Astrocyte of the spinal cord (primary cell): ENCODE results near the gene SHMT2.

ENCODE experiments used
- DNase-seq: peaks from one replicate; pipeline ENCODE4 v3.0.0; 2011; ENCODE audit warnings: low read depth, low spot score
- H3K4me3 ChIP-seq: 2 replicates; pipeline ENCODE4 v1.5.1; 2011; ENCODE audit warnings: low read depth, mild to moderate bottlenecking, low read length, moderate library complexity
- in situ Hi-C: cut with HindIII; loops from 2 replicates; pipeline ENCODE4 v1.10.0; 2017; ENCODE audit warnings: low sequenced_read_pairs
- TF ChIP-seq, protein P1 (sequence below): IDR thresholded peaks from 2 replicates; pipeline ENCODE4 v1.5.1; 2012; ENCODE audit warnings: low read depth, mild to moderate bottlenecking, low read length, inconsistent platforms

Gene SHMT2

DNA sequence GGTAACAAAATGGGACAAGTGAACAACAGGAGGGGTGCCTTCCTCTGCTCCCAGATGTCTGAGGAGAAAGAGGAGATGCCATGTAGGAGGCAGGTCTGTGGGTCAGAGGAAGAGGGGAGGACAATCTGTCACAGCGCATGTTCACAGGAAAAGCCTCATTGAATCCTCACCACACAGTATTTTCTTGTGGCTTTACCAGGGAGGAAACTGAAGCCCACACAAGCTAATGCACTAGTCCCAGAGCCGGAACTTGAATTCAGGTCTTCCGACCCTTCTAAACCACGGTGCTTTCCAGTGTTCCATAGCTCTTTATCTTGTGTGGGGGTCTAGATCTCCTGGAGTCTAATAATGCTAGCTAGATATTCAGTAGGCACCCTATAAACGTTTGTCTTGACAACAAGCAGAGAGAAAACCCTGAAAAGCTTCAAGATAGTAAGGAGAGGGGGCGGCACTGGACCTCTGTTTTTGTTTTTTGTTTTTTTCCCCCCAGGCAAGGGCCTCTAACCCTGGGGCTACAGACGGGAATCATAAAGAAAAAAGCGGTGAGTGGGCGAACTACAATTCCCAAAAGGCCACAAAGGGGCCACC lies 371 bp upstream of the SHMT2 start:
- in situ Hi-C loops, result no loop called here
- peak; percentile 13 for DNase-seq
- TF ChIP-seq, protein P1, sequence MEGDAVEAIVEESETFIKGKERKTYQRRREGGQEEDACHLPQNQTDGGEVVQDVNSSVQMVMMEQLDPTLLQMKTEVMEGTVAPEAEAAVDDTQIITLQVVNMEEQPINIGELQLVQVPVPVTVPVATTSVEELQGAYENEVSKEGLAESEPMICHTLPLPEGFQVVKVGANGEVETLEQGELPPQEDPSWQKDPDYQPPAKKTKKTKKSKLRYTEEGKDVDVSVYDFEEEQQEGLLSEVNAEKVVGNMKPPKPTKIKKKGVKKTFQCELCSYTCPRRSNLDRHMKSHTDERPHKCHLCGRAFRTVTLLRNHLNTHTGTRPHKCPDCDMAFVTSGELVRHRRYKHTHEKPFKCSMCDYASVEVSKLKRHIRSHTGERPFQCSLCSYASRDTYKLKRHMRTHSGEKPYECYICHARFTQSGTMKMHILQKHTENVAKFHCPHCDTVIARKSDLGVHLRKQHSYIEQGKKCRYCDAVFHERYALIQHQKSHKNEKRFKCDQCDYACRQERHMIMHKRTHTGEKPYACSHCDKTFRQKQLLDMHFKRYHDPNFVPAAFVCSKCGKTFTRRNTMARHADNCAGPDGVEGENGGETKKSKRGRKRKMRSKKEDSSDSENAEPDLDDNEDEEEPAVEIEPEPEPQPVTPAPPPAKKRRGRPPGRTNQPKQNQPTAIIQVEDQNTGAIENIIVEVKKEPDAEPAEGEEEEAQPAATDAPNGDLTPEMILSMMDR, result no peak
- peak overlapping the region; percentile 72 for H3K4me3 ChIP-seq

DNA sequence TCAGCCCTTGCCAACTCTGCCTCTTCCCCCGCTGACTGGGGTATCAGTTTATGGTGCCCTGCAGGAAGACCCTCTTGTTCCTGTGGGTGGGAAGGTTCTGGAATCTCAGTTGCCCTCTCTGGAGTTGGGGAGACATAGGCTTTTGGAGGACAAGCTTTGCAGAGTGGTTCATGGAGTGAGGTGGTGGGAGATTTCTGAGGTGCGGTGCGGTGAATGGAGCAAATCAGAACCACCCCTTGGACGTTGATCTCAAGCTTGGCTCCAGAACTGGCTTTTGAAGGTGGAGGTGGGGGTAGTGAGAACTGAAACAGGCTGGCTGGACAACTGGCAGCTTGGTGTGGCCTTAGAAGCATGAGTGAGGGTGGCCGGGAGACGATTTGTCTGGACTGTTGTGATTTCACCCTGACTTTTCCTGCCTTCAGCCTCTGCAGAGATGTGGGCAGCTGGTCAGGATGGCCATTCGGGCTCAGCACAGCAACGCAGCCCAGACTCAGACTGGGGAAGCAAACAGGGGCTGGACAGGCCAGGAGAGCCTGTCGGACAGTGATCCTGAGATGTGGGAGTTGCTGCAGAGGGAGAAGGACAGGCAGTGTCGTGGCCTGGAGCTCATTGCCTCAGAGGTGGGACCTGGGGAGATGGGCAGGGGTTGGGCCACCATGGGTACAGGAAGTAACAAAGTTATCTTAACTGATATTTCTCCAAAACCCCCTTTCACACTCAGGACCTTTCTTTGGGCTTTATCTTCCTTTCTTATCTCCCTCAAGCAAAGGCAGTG lies 1.1 kb downstream of the SHMT2 start:
- no peak for DNase-seq
- peak overlapping the region; percentile 72 for H3K4me3 ChIP-seq
- TF ChIP-seq, protein P1, result no peak
- in situ Hi-C loops, result no loop called here

DNA sequence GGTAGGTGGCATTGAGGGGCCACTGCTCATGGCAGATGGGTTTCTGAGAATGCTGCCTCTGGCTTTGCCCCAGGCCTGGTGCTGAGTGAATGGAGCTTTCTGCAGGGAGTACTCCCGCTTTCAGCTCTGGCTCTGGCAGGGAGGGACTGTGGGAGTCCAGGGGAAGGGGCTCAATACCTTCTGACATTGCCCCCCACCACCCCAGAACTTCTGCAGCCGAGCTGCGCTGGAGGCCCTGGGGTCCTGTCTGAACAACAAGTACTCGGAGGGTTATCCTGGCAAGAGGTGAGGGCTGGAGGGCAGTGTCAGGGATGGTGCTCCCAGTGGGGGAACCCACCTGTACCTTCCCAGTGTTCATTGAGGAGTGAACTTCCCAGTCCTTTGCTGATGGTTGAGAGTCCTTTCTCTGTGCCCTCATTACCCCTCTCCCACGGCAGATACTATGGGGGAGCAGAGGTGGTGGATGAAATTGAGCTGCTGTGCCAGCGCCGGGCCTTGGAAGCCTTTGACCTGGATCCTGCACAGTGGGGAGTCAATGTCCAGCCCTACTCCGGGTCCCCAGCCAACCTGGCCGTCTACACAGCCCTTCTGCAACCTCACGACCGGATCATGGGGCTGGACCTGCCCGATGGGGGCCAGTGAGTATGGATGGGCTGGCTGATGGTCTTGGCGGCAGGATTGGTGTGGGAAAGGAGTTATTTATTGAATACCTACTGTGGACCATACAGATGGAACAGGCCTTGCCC lies 1.9 kb downstream of the SHMT2 start:
- H3K4me3 ChIP-seq, result peak overlapping the region; percentile 72

DNA sequence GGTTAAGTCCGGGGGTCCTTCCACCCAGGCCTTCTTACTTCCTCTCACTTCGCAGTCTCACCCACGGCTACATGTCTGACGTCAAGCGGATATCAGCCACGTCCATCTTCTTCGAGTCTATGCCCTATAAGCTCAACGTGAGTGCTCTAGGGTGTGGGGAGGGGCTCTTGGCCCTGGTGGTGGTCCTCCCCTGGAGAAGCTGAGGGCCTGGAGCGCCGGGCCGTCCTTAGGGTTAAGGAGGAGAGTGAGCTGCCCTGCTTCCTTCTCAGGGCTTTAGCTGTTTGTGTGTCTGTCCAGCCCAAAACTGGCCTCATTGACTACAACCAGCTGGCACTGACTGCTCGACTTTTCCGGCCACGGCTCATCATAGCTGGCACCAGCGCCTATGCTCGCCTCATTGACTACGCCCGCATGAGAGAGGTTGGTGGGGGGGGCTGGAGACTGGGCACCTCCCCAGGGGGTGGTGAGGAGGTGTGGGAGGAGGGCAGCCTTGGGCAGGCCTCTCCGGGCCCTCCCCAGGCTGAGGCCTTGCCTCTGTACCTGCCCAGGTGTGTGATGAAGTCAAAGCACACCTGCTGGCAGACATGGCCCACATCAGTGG lies 2.7 kb downstream of the SHMT2 start:
- in situ Hi-C loops, result no loop called here
- no peak overlapping the region for H3K4me3 ChIP-seq
- TF ChIP-seq, protein P1, result no peak
- no peak for DNase-seq

More for the DNA sequence above, 1.9 kb downstream of the SHMT2 start:
- TF ChIP-seq, protein P1, result no peak
- no peak for DNase-seq
- in situ Hi-C loops, result no loop called here

DNA sequence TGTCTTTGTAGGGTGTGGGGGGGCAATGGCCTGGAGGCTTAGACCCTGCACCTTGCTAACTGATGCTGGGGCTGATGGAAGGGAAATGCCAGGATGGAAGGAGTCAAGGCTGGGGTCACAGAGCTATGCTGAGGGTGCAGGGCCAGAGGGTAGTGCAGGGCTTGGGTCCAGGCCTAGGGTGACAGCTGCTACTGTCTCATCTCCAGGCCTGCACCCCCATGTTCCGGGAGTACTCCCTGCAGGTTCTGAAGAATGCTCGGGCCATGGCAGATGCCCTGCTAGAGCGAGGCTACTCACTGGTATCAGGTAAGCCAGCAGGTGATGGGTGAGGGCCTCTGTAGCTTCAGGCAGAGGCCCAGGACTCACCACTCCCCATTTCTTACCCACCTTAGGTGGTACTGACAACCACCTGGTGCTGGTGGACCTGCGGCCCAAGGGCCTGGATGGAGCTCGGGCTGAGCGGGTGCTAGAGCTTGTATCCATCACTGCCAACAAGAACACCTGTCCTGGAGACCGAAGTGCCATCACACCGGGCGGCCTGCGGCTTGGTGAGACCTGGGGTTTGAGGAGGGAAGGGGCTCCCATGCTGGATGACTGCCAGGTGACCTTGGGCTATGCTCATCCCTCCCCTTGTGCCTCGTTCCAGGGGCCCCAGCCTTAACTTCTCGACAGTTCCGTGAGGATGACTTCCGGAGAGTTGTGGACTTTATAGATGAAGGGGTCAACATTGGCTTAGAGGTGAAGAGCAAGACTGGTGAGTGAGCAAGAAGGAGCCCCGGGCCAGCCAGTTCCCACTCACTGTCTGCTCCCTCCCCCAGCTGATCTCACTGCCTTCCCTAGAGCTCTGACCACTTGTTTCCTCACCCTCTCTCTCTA lies 4.1 kb downstream of the SHMT2 start:
- peak; percentile 42 for DNase-seq
- TF ChIP-seq, protein P1, result no peak
- in situ Hi-C loops, result no loop called here
- no peak overlapping the region for H3K4me3 ChIP-seq

DNA sequence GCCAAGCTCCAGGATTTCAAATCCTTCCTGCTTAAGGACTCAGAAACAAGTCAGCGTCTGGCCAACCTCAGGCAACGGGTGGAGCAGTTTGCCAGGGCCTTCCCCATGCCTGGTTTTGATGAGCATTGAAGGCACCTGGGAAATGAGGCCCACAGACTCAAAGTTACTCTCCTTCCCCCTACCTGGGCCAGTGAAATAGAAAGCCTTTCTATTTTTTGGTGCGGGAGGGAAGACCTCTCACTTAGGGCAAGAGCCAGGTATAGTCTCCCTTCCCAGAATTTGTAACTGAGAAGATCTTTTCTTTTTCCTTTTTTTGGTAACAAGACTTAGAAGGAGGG lies 4.7 kb downstream of the SHMT2 start:
- H3K4me3 ChIP-seq, result no peak overlapping the region
- in situ Hi-C loops, result no loop called here
- no peak for DNase-seq
- TF ChIP-seq, protein P1, result no peak
